GM23338 (cell line): ENCODE results near the gene GOLGA2. TPM values are rescaled to one million over a fixed set of nuclear protein-coding genes. Genes with fewer than 3 reads are reported as not detected.

Experiments used
- ATAC-seq: fragments of 200-7000 bp; cut with Tn5 transposase; 3 replicates; pipeline ENCODE4 v1.9.1; 2020
- DNase-seq: peaks from one replicate; pipeline ENCODE4 v3.0.0-alpha.2; 2015; ENCODE audit warnings: low spot score
- H2AFZ ChIP-seq: fragments of 200-600 bp; sonication (generic); 2 replicates; pipeline ENCODE4 v1.8.0; 2016; ENCODE audit warnings: antibody characterized with exemption, mild to moderate bottlenecking, moderate library complexity
- H3F3A ChIP-seq: fragments of 200-600 bp; sonication (generic); replicated peaks from 2 replicates; pipeline ENCODE4 v1.8.0; 2017; ENCODE audit warnings: antibody characterized with exemption, mixed run types, low read depth
- H3K27ac ChIP-seq: fragments of 200-600 bp; sonication (generic); 2 replicates; pipeline ENCODE4 v1.6.1; 2016; ENCODE audit warnings: low read depth
- H3K27me3 ChIP-seq: fragments of 200-600 bp; sonication (generic); 2 replicates; pipeline ENCODE4 v1.8.0; 2016; ENCODE audit warnings: mild to moderate bottlenecking, mixed run types, moderate library complexity; ENCODE audit not compliant: insufficient read depth
- H3K36me3 ChIP-seq: fragments of 200-600 bp; sonication (generic); 2 replicates; pipeline ENCODE4 v1.8.0; 2016; ENCODE audit warnings: mild to moderate bottlenecking; ENCODE audit not compliant: insufficient read depth
- H3K4me1 ChIP-seq: fragments of 200-600 bp; sonication (generic); 2 replicates; pipeline ENCODE4 v1.8.0; 2016; ENCODE audit warnings: mild to moderate bottlenecking, moderate library complexity; ENCODE audit not compliant: insufficient read depth
- H3K4me2 ChIP-seq: fragments of 200-600 bp; sonication (generic); 2 replicates; pipeline ENCODE4 v1.7.1; 2017; ENCODE audit warnings: mixed run types
- H3K4me3 ChIP-seq: fragments of 200-600 bp; sonication (generic); 2 replicates; pipeline ENCODE4 v1.6.1; 2016; ENCODE audit warnings: mixed run types
- H3K79me2 ChIP-seq: fragments of 200-600 bp; sonication (generic); replicated peaks from 2 replicates; pipeline ENCODE4 v1.8.0; 2017; ENCODE audit warnings: mild to moderate bottlenecking; ENCODE audit not compliant: insufficient read depth
- H3K9me2 ChIP-seq: fragments of 200-600 bp; sonication (generic); 2 replicates; pipeline ENCODE4 v1.8.0; 2017; ENCODE audit not compliant: insufficient read depth
- H4K20me1 ChIP-seq: fragments of 200-600 bp; sonication (generic); replicated peaks from 2 replicates; pipeline ENCODE4 v1.8.0; 2017; ENCODE audit warnings: mild to moderate bottlenecking; ENCODE audit not compliant: insufficient read depth
- H3K27ac Mint-ChIP-seq: 2 replicates; pipeline ENCODE4 v1.8.0; 2020; ENCODE audit warnings: inconsistent platforms, mild to moderate bottlenecking, moderate library complexity, mixed read lengths
- H3K27me3 Mint-ChIP-seq: 3 replicates; pipeline ENCODE4 v1.8.0; 2022; ENCODE audit warnings: low read depth, mild to moderate bottlenecking, moderate library complexity, mixed read lengths, inconsistent platforms; ENCODE audit not compliant: insufficient read depth, poor library complexity
- H3K36me3 Mint-ChIP-seq: 3 replicates; pipeline ENCODE4 v1.8.0; 2021; ENCODE audit warnings: low read depth, mild to moderate bottlenecking, inconsistent platforms, moderate library complexity, mixed read lengths
- H3K4me1 Mint-ChIP-seq: 3 replicates; pipeline ENCODE4 v1.8.0; 2020; ENCODE audit warnings: mild to moderate bottlenecking, inconsistent platforms, mixed read lengths
- H3K4me3 Mint-ChIP-seq: 3 replicates; pipeline ENCODE4 v1.8.0; 2021; ENCODE audit warnings: moderate library complexity, mild to moderate bottlenecking, inconsistent platforms, mixed read lengths
- H3K9me3 Mint-ChIP-seq: 3 replicates; pipeline ENCODE4 v1.8.0; 2020; ENCODE audit warnings: moderate library complexity, mild to moderate bottlenecking, inconsistent platforms, mixed read lengths
- CREB1 ChIP-seq: fragments of 250-450 bp; sonication (Bioruptor Pico); IDR thresholded peaks from 2 replicates; pipeline ENCODE4 v1.5.0; 2020; ENCODE audit warnings: low read depth, mild to moderate bottlenecking, moderate library complexity
- EZH2 ChIP-seq: fragments of 200-600 bp; sonication (generic); IDR thresholded peaks from one replicate; pipeline ENCODE4 v1.8.0; 2017; ENCODE audit warnings: antibody characterized with exemption, mild to moderate bottlenecking, low read depth; ENCODE audit not compliant: unreplicated experiment
- EZH2phosphoT487 ChIP-seq: fragments of 200-600 bp; sonication (generic); IDR thresholded peaks from one replicate; pipeline ENCODE4 v1.8.1; 2018; ENCODE audit warnings: antibody characterized with exemption; ENCODE audit not compliant: unreplicated experiment
- JUNB ChIP-seq: IDR thresholded peaks from one replicate; pipeline ENCODE4 v1.6.1; 2016; ENCODE audit warnings: antibody characterized with exemption; ENCODE audit not compliant: unreplicated experiment
- NANOG ChIP-seq: IDR thresholded peaks from 2 replicates; pipeline ENCODE4 v1.6.1; 2016; ENCODE audit warnings: antibody characterized with exemption, borderline replicate concordance
- POLR2AphosphoS5 ChIP-seq: IDR thresholded peaks from 2 replicates; pipeline ENCODE4 v1.6.1; 2016; ENCODE audit warnings: antibody characterized with exemption, low read depth
- STAT1 ChIP-seq: IDR thresholded peaks from one replicate; pipeline ENCODE4 v1.6.1; 2016; ENCODE audit warnings: antibody characterized with exemption; ENCODE audit not compliant: unreplicated experiment
- ZNF114 ChIP-seq: fragments of 250-450 bp; sonication (Bioruptor Pico); IDR thresholded peaks from 2 replicates; pipeline ENCODE4 v1.5.0; 2020; ENCODE audit warnings: mild to moderate bottlenecking, moderate library complexity
- polyA plus RNA-seq: library from polyadenylated mRNA; unstranded; fragments of >200 nt; fragmentation: Nextera tagmentation; extraction: Ambion mirVana; gene quantifications from 2 replicates; pipeline ENCODE4 v1.2.1, GENCODE V29; 2016
- total RNA-seq: library from RNA; depleted of rRNA; stranded (reverse); fragments of >200 nt; shearing (Covaris generic); gene quantifications from 2 replicates; pipeline ENCODE4 v1.2.3, GENCODE V29; 2014
- TF ChIP-seq, protein P1 (sequence below): IDR thresholded peaks from one replicate; pipeline ENCODE4 v1.6.1; 2018; ENCODE audit warnings: antibody characterized with exemption; ENCODE audit not compliant: unreplicated experiment
- TF ChIP-seq, protein P2 (sequence below), 2 experiments: fragments of 200-600 bp in 1 of 2; sonication (generic) in 1 of 2; conservative IDR thresholded peaks; 2 replicates each; pipeline versions ENCODE4 v1.5.1 to v1.6.1; 2016 to 2017; ENCODE audit warnings: antibody characterized with exemption in 2 of 2, low read depth in 2 of 2, mild to moderate bottlenecking in 2 of 2, moderate library complexity in 1 of 2
- TF ChIP-seq, protein P3 (sequence below): IDR thresholded peaks from 2 replicates; pipeline ENCODE4 v1.6.1; 2016; ENCODE audit warnings: antibody characterized with exemption

Gene GOLGA2
- total and polyA plus RNA-seq, 2 experiments from 2014 or later: 32.6 to 48.4 TPM

DNA sequence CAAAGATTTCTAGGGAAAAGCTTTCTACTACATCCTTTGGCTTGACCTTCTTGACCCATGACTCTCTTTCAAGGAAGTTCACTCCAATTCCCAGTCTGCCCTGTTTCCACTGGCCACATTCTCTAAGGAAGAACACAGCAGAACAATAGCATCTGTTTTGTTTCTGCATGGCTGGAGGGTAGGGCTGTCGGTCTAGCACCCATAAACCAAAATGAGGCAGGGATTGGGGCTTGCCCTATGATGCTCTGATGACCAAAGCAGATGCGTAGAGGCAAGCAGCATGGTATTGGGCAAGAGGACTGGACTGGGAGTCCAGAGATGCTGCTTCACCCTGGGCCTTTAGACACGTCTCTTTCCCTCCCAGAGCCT, 24.1 kb downstream of the GOLGA2 start (continued):
- TF ChIP-seq, protein P1, sequence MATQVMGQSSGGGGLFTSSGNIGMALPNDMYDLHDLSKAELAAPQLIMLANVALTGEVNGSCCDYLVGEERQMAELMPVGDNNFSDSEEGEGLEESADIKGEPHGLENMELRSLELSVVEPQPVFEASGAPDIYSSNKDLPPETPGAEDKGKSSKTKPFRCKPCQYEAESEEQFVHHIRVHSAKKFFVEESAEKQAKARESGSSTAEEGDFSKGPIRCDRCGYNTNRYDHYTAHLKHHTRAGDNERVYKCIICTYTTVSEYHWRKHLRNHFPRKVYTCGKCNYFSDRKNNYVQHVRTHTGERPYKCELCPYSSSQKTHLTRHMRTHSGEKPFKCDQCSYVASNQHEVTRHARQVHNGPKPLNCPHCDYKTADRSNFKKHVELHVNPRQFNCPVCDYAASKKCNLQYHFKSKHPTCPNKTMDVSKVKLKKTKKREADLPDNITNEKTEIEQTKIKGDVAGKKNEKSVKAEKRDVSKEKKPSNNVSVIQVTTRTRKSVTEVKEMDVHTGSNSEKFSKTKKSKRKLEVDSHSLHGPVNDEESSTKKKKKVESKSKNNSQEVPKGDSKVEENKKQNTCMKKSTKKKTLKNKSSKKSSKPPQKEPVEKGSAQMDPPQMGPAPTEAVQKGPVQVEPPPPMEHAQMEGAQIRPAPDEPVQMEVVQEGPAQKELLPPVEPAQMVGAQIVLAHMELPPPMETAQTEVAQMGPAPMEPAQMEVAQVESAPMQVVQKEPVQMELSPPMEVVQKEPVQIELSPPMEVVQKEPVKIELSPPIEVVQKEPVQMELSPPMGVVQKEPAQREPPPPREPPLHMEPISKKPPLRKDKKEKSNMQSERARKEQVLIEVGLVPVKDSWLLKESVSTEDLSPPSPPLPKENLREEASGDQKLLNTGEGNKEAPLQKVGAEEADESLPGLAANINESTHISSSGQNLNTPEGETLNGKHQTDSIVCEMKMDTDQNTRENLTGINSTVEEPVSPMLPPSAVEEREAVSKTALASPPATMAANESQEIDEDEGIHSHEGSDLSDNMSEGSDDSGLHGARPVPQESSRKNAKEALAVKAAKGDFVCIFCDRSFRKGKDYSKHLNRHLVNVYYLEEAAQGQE: no peak

DNA sequence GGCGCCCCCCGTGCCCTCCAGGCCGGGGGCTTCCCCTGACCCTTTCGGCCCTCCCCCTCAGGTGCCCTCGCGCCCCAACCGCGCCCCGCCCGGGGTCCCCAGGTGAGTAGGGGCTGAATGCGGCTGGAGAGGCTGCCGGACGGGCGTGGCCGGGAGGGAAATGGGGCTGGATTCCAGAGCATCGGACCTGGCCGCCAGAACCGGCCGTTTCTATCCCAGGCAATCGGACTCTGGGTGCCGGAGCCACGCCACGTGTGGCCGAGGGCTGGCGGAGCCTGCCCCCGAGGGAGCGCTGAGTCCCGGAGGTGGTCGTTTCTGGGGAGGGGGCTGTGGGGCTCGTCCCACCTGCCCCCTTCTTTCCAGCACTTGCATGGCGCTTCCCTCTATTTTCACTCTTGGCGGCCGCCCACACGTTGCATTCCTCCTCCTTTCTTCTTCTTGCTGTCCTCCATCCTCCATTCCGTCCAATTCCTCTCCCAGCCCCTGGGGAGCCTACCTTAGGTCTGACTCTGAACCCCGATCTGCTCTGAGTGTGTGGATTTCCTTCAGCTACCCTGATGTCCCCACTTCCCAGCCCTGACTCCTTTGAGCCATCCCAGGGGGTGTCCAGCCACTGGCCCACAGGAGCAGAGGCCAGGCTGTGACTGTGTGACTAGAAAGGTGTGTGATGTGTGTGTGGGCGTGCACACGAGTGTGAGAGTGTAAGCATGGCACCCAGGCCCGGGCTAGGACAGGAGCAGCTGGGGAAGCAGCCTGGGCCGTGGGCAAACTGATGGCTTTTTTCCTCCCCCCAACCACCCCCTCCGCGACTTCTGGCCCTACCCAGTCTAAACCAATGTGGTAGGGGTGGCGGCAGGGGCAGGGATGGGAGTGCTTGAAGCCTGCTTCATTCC, 24.7 kb downstream of the GOLGA2 start:
- Histone ChIP-seq H2AFZ (no peak overlapping the region), H3K27me3 (no peaks in the 10 kb centered on the region), H3K4me2 (peak overlapping the region; percentile 94), H3K79me2 (0 out of 2 replicates have a peak, but pooled peaks cover 6% of the 10 kb centered on the region), H3K4me1 (peaks cover 17% of the 10 kb centered on the region), H3K27ac (no peak overlapping the region), H3F3A (peaks cover 12% of the 10 kb centered on the region; the same call in 1 of the 2 replicates), H4K20me1 (peaks cover 6% of the 10 kb centered on the region), H3K4me3 (peak overlapping the region; percentile 88), H3K9me2 (no peaks in the 10 kb centered on the region), H3K36me3 (no peaks in the 10 kb centered on the region)
- Mint-ChIP-seq H3K4me3 (peak overlapping the region; percentile 87), H3K36me3 (peaks cover 9% of the 10 kb centered on the region; the same call in 2 of the 3 replicates), H3K4me1 (peaks cover 33% of the 10 kb centered on the region), H3K27ac (no peak overlapping the region), H3K9me3 (no peaks in the 10 kb centered on the region; the same call in 2 of the 3 replicates), H3K27me3 (peaks cover 21% of the 10 kb centered on the region)
- ATAC-seq (peak; percentile 35), DNase-seq (peak; percentile 65)
- TF ChIP-seq STAT1 (no peak), POLR2AphosphoS5 (no peak), ZNF114 (CRISPR knock-in tag) (no peak), CREB1 (CRISPR knock-in tag) (no peak), JUNB (no peak), EZH2phosphoT487 (no peak), EZH2 (no peak), NANOG (no peak)
- TF ChIP-seq, protein P2, sequence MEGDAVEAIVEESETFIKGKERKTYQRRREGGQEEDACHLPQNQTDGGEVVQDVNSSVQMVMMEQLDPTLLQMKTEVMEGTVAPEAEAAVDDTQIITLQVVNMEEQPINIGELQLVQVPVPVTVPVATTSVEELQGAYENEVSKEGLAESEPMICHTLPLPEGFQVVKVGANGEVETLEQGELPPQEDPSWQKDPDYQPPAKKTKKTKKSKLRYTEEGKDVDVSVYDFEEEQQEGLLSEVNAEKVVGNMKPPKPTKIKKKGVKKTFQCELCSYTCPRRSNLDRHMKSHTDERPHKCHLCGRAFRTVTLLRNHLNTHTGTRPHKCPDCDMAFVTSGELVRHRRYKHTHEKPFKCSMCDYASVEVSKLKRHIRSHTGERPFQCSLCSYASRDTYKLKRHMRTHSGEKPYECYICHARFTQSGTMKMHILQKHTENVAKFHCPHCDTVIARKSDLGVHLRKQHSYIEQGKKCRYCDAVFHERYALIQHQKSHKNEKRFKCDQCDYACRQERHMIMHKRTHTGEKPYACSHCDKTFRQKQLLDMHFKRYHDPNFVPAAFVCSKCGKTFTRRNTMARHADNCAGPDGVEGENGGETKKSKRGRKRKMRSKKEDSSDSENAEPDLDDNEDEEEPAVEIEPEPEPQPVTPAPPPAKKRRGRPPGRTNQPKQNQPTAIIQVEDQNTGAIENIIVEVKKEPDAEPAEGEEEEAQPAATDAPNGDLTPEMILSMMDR (conservative IDR thresholded peaks at IDR 0.05; ENCODE audit: low read depth in 2 of 2): no peak
- TF ChIP-seq, protein P3, sequence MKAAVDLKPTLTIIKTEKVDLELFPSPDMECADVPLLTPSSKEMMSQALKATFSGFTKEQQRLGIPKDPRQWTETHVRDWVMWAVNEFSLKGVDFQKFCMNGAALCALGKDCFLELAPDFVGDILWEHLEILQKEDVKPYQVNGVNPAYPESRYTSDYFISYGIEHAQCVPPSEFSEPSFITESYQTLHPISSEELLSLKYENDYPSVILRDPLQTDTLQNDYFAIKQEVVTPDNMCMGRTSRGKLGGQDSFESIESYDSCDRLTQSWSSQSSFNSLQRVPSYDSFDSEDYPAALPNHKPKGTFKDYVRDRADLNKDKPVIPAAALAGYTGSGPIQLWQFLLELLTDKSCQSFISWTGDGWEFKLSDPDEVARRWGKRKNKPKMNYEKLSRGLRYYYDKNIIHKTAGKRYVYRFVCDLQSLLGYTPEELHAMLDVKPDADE: no peak
- TF ChIP-seq, protein P1: no peak
